GM12875 (cell line): ENCODE measurements around the gene MAPK12.

Experiments
- H3K4me3 ChIP-seq: one replicate; pipeline ENCODE4 v1.5.1; 2011; ENCODE audit warnings: low read depth, low read length, control low read depth
- CTCF ChIP-seq: IDR thresholded peaks from 2 replicates; pipeline ENCODE4 v1.5.1; 2011; ENCODE audit warnings: low read depth, mild to moderate bottlenecking, control low read depth, inconsistent platforms, low read length, moderate library complexity, borderline replicate concordance; ENCODE audit not compliant: insufficient read depth

The MAPK12 gene

GRCh38 chr22:50270666-50271394, 9.3 kb upstream of the MAPK12 start:
- peak overlapping the region; percentile 60 for H3K4me3 ChIP-seq
- TF ChIP-seq CTCF = no peak

- no peak for TF ChIP-seq CTCF
These were observed 8.6 kb upstream of the MAPK12 start, which contains the start of gene MAPK11 for GRCh38 chr22:50269970-50270665. MAPK11 (minus strand) TSS chr22:50270380; CDS start chr22:50270292, 88 bp downstream.

GRCh38 chr22:50269573-50269969, 8.1 kb upstream of the MAPK12 start:
- H3K4me3 ChIP-seq = peak overlapping the region; percentile 60
- no peak for TF ChIP-seq CTCF

More at GRCh38 chr22:50269970-50270665, 8.6 kb upstream of the MAPK12 start, which contains the start of gene MAPK11:
- H3K4me3 ChIP-seq = peak within 1 kb of the TSS; percentile 60

GRCh38 chr22:50268655-50269113, 7.2 kb upstream of the MAPK12 start:
- no peak for TF ChIP-seq CTCF
- H3K4me3 ChIP-seq = no peak overlapping the region

GRCh38 chr22:50267591-50268390, 6.3 kb upstream of the MAPK12 start:
- 0 out of 2 replicates have a peak, but pooled peaks have one; percentile 22 for TF ChIP-seq CTCF
- no peak overlapping the region for H3K4me3 ChIP-seq

- H3K4me3 ChIP-seq = no peak overlapping the region
These were observed 5.5 kb upstream of the MAPK12 start for GRCh38 chr22:50266994-50267393.

More at GRCh38 chr22:50266994-50267393, 5.5 kb upstream of the MAPK12 start:
- TF ChIP-seq CTCF = no peak
